GM19328 (cell line): Measurements from ENCODE around the gene THEM5.

Experiments
- ATAC-seq: cut with Tn5 transposase; IDR thresholded peaks from one replicate; pipeline ENCODE4 v1.9.1; 2021; ENCODE audit warnings: mild to moderate bottlenecking, moderate library complexity; ENCODE audit not compliant: unreplicated experiment

Gene THEM5

GRCh38 chr1:151841141-151841540 lies 12.4 kb downstream of the THEM5 start:
- ATAC-seq = no peak

- ATAC-seq = no peak
Observed at GRCh38 chr1:151840421-151840820, 13.1 kb downstream of the THEM5 start.

GRCh38 chr1:151839457-151840403 lies 13.8 kb downstream of the THEM5 start, which contains the start of gene C2CD4D:
TSS of gene C2CD4D (minus strand) at chr1:151839820. CDS start at chr1:151838989, 831 bp downstream.
- ATAC-seq = no peak

DNA sequence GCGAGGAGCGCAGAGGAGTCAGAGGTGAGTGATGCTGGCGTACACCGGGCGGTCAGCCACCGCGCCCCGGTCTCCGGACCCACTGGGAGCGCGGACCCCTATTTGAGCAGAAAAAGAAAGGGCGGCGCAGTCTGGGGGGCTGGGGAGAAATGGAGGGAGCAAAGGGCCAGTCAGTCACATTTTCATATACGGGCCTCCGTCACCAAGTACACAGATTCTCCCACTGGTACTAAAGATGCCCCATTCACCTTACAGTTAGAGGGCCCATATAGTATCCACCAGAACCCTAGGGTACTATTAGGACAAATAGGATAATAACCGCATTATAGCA lies 14.5 kb downstream of the THEM5 start:
- no peak for ATAC-seq

GRCh38 chr1:151838222-151839081 lies 15.1 kb downstream of the THEM5 start:
- no peak for ATAC-seq

GRCh38 chr1:151837884-151838221 lies 15.7 kb downstream of the THEM5 start:
- ATAC-seq = no peak

GRCh38 chr1:151837197-151837596 lies 16.3 kb downstream of the THEM5 start:
- no peak for ATAC-seq

DNA sequence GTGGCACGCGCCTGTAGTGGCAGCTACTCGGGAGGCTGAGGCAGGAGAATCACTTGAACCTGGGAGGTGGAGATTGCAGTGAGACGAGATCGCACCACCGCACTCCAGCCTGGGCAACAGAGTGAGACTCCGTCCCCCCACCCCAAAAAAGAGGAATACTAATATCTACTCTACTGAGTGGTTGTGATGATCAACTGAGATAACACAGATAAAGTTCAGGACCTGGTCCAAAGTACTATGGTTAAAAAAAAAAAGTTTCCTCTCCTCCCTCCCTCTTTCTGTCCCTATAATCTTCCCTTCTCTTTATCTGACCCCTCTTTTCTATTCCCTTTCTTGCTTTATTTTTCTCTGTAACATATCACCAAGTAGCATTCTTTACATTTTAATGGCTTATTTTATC lies 17.9 kb downstream of the THEM5 start:
- no peak for ATAC-seq

DNA sequence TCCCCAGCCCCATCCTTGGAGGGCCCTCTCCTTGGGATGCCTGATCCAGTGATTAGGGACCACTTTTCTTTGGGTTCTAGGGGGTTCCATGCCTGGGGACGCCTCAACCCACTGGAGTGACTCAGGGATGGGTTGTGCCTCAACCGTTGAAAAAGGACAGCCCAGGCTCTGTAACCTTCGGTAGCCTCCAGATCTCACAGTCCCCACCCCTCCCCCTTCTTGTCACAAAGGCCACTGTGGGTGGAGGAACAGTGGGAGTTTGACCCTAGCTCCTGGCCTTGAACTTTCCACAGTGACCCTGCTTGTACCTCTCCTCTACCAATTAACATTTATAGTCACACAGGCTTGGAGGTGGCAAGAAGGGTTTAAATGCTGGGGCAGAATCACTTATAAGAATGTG lies 19.3 kb downstream of the THEM5 start:
- ATAC-seq = no peak

GRCh38 chr1:151833172-151833900 lies 20.2 kb downstream of the THEM5 start:
- ATAC-seq = no peak

- no peak for ATAC-seq
Observed at GRCh38 chr1:151832318-151832980, 21.1 kb downstream of the THEM5 start.

DNA sequence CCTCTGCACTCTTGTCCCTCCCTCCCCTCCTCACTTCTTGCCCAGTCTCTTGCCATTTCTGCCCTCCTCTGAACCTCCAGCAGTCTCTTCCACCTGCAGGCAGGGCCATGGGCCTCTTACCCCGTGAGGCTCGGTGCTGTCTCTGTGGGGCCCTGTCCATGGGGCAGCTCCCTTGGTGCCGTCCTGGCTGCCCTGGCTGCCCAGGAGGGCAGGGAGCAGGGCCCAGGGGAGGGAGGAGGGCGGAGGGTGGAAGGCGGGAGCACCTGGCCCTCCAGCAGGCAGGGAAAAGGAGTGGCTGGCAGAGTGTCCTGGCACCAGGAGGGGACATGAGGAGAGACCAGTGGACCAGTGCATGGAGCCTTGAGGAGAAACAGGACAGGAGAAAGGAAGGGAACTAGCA lies 21.9 kb downstream of the THEM5 start, which contains the start of gene RORC:
RORC (minus strand) TSS at position 198 of the 400 bp plus-strand sequence; CDS start at position 160, 38 bp downstream.
- no peak for ATAC-seq

DNA sequence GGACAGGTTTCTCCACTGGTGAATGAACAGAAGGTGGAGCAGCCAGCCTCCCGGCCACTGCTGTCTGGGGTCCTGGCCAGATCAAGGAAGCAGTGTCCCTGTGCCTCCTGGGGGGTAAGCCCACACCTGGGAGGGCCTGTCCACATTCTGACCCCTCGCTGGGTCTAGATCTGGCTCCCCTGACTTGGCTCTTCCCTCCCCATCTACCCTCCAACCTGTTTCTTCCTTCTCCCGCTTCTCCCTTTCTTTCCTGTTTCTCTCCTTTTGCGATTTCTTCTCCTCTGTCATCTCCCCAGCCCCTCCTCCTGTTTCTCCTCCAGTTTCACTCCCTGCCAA lies 22.3 kb downstream of the THEM5 start:
- ATAC-seq = no peak

DNA sequence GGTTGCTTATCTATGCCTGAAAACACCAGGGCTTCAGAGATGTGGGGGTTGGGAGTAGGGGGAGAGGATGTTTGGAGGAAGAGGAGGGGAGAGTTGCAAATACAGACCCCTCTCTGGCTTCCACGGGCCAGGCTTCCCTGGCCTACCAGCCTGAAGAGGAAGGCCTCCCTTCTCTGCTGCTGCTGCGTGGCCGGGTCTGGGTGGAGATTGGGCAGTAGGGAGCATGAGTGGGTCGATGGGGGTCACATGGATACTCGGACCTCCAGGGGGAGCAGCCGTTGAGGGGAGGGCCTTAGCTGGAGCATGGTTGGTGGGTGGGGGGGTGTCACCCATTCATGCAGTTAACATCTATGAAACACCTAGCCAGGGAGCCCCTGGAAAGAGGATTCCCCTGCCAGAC lies 23.5 kb downstream of the THEM5 start:
- no peak for ATAC-seq

DNA sequence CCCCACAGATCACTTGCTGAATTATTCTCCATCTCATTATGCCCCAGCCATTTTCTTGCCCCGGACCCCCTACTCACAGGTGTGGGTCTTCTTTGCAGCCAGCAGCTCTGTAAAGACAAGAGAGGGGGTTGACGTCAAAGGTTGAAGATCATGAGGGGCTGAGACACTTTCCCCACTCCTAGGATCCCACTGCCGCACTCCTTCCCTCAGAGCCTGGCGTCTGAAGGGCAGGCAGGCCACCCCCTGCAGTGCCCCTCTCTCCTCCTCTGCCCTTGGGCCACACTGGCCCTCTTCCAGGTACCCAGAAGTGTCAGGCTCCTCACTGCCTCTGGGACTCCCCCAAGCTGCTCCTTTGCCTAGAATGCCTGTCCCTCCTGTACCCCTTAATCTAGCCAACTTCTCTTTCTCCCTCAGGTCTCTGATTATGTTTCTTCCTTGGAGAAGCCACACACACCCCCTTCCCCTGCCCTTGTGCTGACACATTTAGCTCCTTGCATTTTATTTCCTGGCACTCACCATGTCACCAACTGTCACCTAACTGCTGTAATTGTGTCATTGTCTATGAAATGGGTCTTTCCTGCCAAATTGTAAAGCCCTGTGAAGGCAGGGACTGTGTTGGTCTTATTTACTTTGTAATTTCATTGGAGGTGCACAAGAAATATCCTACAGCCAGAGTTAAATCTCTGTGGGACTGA lies 24.0 kb downstream of the THEM5 start:
- no peak for ATAC-seq

GRCh38 chr1:151828921-151829320 lies 24.6 kb downstream of the THEM5 start:
- no peak for ATAC-seq

DNA sequence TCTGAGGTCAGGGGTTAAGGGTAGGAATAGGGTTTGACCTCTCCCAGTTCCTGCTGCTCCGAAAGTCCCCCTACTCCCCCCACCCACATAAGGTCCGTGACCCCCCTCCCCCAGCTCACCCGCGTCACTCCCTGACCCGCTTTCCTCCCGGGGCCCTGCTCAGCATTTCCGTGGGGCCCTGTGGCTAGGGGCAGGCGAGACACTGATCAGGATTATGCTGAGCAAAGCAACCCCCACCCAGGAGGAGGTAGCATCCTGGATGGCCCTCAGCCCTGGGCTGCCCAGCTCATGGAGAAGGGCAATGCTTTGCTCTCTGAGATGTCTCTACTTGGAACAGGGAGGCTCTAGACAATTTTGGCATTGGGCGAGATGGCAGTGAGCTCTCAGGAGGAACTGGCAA lies 25.7 kb downstream of the THEM5 start:
- no peak for ATAC-seq

DNA sequence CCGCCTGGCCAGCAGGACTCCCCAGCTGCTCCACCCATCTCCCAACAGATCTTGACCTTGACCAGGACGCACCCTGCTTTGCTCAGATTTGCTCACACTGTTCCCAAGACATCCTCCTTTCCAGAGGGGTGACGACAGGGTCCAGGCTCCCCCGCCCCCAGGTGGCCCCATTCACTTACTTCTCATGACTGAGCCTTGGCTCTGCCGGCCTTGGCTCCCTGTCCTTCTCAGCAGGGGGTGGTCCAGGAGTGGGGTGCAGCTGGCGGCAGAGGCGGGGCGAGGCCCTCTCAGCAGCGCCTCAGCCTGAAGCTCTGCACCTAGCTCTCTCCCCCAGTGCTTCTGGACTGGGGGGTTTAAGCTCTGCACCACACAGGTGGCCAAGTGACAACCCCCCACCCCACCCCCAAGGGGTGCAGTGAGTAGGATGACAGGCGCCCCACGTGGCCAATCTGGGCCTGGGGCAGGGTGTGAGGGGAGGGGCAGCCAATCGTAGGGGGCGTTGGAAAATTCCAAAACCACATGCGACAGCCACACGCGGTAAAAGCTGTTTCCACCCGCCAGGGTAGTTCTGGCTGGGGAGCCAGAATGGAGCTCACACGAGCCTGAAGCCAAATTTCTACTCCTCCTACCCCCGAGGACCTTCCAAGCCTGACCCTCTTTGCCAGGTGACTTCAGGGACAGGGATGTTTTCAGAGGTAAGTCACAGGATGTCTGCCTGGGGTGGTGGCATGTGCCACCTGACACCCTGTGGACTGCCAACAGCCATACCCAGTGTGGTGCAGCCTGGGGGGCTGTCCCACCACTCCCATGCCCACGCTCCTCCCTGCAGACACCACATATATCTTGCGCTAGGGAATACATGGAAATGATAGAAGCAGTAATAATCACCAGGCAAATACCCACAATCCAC lies 27.5 kb downstream of the THEM5 start:
- ATAC-seq = no peak

DNA sequence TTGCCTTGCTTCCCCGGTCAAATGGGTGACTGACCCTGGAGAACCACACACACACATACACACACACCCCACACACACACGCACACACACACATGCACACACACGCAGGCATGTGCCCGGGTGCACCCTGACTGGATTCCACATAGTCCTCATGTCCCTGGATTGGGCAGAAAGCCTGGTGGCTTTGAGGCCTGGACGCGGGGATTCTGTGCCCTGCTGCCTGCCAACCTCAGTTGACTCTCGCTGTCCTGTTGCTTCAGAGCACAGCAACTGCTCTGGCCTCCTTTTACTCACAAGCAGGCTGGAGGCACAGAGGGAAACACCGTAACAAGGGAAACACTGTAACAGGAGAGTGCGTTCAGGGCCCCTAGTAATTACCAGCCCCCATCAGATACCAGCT lies 28.3 kb downstream of the THEM5 start:
- no peak for ATAC-seq
